ENCODE data around the gene DCAF8.

- TF ChIP-seq CTCF (IDR thresholded peaks at IDR 0.05) (peak; percentile 55 to 87 (median 84)), POLR2A (IDR thresholded peaks at IDR 0.05) (no peak)
Observed at GRCh38 chr1:160251687-160252526, 10.4 kb downstream of the DCAF8 start.
